COLO668 (cell line): Measurements from ENCODE around the gene ASTL.
"Not testable (repeated sequence)": the region's sequence is repeated elsewhere in the genome, so short reads cannot be mapped to it uniquely, and the experiment has no call there.

Source experiments
- DNase-seq: peaks from one replicate; lab custom pipeline; 2025; ENCODE audit not compliant: unreplicated experiment; lab: John Stamatoyannopoulos, UW

Gene ASTL

DNA sequence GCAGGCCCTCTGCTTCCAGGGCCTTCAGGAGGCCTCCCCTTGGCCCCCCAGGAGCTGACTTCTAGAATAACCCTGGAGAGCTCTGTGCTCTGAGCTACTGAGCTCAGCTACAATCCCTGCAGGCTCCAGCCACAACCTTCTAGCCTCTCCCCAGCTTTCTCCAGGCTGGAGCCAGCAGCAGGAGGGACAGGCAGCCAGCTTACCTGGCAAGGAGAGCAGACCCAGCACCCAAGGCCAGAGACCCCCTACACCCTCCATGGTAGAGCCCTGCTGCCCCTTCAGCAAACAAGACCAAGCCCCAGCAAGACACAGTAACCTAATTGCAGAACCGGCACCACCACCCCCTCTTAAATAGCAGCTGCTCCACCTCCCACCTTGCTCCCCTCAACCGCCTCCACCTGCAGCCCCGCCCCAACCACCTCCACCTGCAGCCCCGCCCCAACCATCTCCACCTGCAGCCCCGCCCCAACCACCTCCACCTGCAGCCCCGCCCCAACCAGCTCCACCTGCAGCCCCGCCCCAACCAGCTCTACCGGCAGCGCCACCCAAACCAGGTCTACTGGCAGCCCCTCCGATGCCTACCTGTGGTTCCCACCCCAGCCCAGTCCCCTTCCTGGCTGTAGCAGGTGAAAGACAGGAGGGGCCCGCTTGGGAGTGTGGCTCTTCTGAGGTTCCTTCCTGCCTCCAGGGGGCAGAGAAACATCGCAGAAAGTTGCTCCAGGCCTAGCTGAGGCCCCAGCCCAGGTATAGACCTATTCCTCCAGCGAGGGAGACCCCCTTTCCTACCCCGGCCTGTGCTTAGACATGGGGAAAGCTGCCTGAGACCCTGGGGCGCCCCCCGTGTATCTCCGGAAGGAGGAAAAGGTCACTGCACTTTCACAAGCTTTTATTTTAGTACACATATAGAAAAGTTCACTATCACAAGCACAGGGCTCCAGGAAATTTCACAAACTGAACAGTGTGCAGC lies at the start of gene ASTL:
Gene ASTL, minus strand, starts transcription at position 324 of the 967 bp plus-strand sequence. Its CDS starts 66 bp downstream, at position 258.
- DNase-seq, result peak; percentile 72

DNA sequence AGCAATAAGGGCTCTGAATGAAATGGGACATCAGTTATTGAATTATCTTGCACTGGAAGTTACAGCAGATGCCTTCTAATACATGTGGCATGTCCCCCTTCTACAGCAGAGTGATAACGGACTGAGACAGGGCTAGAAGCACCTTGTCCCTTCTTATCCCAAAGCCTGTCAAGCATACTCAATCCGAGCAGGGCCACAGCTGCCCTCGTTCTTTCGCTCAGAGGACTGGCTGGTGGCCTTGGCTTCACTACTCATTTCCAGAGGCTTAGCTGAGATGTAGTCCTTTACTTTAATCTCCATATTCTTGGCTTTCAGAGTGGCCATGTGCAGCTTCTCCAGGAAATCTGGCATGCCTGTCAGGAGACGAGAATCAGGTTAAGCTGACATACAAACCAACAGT lies 48.3 kb upstream of the ASTL start:
- no peak for DNase-seq

DNA sequence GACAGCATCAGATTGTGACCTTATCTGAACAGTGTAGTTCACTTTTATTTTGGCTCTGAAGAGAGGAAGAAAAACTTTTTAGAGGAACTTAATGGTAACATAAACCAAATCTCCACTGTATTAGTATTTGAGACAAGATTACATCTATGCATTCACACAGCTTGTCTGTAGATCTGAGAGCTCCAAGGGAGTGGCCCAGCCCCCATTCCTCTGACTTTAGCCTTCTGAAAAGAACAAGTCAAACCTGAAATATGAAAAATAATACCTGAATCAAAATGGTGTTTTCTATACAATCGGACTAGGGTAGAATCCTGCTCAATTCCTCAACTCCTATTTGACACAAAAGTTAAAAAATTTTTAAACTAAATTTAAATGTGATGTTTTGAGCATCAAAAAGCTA lies 47.2 kb upstream of the ASTL start:
- no peak for DNase-seq

DNA sequence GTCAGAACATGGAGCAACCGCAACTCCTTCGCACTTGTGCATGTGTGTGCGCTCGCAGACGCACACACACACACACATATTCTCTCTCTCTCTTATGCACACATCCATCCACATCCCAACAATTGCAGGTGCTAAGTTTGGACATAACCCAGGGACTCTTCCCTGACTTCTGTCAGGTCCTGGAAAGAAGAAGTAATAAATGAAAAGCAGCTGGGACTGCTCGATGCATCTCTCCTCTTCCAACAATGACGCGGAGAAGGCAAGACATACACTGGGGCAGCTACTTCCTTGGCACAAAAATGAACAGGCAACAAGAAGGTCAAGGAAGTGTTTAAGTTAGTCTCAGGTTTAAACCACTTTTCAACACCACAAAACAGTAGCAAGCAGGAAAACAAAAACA lies 46.7 kb upstream of the ASTL start:
- DNase-seq, result no peak

DNA sequence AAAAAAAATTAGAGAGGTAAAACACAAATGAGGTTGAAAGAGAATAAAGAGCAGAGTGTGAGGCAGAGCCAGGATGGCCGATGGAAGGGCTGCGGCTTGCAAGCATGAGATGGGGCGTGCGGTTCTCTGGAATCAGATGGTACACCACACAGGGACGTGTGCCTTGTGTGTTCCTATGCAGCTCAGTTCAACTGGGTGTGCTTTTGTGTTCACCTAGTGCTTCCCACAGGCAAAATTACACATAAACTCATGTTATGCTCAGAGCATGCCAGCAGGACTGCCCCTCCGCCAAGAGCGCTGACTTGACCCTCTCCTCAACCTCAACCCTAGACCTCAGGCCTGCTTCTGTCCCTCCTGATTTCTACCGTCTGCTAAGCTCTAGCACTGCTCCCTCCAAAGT lies 45.9 kb upstream of the ASTL start:
- no peak for DNase-seq

DNA sequence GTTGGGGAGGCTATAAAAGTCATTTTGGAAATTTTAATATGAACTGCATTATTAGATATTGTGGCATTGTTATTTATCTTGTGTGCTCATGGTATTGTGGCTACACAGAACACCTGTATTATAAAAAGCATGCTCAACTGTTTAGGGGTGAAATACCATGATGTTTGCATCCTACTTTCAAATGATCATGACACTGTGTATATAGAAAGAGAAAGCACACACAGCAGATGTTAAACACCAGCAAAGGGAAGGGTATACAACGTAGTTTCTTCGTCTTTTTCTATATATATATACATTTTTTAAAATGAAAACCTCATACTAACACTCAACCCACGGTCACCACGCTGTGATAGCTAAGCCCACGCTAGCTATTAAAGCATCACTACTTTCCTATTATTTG lies 43.2 kb upstream of the ASTL start:
- no peak for DNase-seq

DNA sequence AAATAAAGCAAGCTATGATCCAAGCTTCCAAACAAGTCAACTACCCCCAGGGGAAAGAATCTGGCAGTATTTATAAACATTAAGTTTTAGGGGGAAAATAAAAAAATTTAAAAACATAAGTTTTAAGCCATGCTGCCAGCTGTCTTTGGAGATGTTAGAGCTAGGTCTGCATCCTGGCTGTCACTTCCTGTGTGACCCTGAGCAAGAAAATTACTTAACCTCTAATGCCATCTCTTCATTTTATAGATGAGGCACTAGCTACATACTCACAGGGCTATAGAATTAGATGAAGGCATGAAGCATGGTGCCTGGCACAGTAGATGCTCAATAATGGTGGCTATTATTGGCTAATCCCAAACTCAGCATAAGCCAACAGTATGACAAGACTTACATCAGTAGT lies 42.2 kb upstream of the ASTL start:
- DNase-seq, result no peak

DNA sequence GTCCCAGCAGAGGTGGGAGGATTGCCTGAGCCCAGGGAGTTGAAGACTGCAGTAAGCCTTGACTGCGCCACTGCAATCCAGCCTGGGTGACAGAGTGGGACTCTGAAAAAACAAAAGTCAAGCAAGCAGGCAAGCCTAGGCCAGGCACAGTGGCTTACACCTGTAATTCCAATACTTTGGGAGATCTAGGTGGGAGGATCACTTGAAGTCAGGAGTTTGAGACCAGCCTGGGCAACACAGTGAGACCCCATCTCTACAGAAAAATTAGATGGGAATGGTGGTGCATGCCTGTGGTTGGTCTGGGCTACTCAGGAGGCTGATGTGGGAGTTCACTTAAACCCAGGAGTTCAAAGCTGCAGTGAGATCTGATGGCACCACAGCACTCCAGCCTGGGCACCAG lies 41.7 kb upstream of the ASTL start:
- DNase-seq, result no peak

DNA sequence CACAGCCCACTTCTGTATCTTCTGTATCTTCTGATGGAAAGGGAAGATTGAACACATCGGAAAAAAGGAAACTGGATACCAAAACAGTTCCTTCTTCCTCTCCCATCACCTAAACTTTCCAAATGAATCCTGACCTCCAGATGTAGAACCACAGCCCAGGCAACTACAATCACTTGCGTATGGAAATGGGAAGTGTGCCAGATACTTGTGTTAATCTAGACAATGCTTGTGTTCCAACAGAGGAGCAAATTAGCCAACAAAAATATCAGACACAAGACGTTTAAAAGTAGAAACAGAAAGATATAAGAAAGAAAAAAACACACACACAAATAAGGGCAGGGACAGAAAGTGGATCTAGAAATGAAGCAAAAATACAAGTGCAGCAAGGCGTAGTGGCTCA lies 38.4 kb upstream of the ASTL start:
- no peak for DNase-seq

DNA sequence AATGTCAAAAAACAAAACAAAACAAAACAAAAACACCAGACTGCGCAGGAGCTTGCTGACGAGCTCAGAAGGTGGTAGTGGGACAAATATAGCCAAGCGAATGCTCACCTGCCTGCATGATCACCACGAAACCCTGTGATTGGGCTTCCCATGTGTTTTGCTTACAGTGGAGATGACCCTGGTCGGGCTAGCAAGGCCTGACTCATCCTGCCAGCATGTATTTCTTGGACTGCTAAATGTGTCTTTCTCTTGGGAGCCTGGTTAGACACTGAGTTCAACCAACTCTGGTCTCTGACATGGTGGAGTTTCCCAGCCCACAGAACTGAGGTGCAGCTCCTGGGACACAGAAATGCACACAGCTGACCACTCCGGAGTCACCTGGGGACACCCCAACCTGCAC lies 37.6 kb upstream of the ASTL start:
- no peak for DNase-seq

DNA sequence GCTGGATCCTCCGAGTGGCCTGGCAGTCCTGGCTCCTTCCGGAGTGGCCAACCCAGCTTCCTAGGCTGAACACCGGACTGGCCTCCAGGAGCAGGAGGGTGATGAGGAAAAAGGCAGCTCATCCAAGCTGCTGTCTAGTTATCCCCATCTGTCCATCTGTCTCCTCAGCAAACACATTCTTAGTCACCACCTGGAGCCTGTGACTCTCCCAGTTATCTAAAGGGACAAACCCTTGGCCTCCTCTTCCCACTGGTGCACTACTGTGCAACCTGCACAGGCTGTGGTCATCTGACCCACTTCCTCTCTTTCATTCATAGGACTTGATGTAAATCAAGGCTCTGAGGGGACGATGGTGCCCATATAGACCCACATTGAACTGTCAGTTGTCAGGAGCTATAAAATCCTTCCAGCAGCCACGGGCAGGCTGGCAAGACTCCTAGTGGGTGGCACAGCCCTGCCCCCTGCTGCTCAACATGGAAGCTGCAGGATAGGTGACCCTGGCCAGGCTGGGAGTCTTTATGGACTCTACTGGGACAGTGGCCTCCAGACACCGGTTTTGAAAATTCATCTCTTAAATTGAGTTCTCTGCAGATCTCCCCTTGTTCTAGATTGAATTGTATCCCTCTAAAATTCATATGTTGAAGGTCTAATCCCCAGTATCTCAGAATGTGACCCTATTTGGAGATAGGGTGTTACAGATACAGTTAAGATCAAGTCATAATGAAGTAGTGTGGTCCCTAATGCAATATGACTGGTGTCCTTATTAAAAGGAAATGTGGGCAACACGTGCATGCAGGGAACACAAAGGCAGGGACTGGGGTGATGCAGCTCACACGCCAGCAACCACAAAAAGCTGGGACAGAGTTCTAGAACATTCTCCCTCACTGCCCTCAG lies 36.2 kb upstream of the ASTL start:
- peak; percentile 74 for DNase-seq

DNA sequence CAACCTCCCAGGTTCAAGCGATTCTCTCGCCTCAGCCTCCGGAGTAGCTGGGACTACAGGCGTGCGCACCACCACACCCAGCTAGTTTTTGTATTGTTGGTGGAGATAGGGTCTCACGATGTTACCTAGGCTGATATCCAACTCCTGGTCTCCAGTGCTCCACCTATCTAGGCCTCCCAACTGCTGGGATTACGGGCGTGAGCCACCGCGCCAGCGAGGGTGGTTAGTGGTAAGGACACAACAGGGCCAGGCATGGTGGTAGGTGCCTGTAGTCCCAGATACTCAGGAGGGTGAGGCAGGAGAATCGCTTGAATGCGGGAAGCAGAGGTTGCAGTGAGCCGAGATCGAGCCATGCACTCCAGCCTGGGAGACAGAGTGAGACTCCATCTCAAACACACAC lies 33.5 kb upstream of the ASTL start:
- DNase-seq, result no peak

DNA sequence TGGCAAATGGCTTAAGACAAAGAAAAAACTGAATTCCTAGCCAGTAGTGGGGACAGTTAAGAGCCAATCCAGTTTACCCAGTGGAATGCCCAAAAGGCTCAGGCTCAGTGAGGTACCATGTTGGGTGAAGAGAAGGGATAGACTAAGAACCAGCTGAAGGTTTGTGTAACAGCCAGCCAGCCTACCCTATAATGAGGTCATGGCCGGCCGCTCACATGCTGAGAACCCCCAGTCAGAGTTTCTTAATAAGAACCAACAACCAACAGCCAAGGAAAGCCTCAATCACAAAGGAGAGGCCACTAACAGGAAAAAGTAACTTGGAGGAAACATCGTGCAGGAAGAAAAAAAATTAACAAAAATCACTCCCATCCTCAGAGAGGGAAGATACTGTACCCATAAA lies 32.3 kb upstream of the ASTL start:
- no peak for DNase-seq

DNA sequence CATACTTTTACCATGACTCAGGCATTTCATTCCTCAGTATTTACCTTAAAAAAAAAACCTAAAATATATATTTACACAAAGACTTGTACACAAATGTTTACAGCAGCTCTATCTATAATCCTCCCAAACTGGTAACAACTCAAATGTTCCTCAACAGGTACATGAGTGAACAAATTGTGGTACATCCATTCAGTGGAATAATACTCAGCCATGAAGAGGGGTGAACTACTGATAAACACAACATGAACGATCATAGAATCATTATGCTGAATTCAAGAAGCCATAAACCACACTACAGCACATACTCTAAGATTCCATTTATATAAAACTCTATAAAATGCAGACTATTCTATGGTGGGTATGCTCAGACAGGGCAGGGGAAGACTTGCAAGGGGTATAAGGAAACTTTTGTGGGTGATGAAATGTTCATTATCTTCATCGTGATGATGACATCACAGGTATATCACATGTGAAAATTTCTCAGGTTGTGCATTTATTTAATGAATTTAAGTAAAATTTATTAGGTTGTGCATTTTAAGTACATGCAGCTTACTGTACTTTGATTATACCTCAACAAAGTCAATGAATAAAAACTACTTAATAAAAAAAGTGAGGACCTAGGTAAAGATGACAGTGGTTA lies 31.7 kb upstream of the ASTL start:
- no peak for DNase-seq

DNA sequence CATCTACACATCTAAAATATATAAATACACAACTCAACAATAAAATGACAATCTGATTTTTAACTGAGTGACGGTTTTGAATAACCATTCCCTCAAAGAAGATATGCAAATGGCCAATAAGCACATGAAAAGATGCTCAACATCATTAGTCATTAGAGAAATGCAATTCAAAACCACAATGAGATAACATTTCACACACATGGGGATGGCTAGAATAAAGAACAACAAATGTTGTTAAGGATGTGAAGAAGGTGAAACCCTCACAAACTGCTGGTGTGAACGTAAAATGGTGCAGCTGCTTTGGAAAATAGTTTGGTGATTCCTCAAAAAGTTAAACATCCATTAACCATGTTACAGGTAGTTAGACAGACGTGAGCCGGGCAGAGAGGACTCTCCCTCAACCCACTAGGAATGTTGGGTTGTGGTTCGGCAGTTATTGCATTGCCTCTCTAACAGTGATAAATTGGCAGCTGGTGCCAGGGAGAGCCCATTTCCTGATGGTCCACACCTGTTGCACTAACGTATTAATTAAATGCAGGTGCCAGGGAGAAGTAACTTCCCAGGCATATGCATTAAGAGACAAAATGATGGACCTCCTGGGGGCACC lies 29.2 kb upstream of the ASTL start:
- no peak for DNase-seq

DNA sequence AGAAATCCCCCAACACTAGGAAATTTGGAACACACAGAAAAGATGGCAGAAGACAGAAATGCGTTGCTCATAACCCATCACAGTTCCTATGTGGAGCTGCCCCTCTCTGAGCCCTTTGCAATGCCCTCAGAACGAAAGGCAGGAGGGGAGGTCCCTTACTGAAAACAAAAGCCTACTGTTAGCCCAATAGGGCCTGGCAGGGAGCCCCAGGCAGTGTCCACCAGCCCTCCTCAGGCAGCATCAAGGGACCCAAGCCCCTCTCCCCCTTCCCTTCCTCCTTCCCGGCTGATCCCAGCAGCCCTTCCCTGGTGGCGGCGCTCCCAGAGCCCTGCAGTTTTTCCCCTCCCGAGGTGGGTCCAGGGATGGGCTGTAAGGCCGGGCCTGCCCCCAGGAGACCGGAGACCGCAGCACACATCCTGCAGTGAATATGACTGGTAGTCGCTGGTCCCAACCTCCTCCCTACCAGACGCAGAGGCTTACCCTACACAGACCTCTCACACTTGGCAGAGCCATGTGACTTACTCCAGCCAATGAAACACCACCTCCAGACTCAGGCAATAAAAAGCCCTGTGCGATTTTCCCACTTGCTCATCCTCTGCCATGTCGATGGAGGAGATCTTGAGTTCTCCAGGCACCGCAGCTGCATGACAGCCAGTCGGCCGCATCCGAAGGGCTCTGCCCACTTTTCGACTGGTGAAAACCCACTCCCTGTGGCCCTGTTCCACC lies 26.3 kb upstream of the ASTL start:
- DNase-seq, result no peak

DNA sequence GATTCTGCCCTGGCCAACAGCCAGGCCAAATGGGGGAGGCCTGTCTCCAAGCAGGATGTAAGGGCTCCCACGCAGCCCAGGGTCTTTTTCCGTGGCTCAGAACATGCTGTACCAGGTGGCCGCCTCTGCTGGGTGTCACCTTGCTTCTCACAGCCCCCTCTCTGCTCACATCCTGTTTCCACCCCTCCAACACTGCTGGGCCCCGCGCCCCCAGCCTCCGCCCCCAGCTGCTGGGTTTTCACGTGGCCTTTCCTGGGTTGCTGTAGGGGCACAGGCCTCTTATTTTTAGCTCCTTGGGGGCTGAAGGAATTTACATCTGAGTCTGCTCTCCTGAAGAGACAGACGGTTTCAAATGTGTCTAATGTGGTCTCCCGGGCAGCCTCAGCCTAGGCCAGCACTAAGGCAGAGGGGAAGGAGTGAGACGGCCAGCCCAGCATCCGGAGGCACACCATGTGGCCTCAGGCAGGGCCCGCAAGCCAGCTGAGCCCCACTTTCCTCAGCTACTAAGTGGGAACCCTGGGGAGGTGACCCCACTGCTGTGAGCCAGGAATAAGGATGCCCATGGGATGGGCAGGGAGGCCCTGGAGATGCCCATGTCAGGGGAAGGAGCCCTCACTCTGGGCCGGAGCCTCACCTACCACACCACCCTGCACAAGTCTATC lies 25.6 kb upstream of the ASTL start:
- no peak for DNase-seq

DNA sequence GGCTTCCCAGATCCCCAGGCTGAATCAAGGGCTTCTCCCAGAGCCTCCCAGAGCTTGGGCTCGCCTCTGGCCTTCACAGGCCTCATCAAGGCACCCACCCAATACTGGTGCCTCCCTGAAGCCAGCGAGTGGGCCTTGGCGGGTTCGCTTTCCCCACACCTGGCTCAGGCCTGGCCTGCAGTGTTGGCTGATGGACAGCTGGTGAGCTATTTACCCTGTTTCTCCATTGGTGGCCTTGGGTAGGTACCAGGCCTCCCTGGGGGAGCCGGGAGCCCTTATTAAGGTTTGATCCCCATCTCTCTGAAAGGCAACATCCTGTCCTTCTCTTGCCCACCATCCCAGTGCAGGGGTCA lies 25.1 kb upstream of the ASTL start:
- no peak for DNase-seq

DNA sequence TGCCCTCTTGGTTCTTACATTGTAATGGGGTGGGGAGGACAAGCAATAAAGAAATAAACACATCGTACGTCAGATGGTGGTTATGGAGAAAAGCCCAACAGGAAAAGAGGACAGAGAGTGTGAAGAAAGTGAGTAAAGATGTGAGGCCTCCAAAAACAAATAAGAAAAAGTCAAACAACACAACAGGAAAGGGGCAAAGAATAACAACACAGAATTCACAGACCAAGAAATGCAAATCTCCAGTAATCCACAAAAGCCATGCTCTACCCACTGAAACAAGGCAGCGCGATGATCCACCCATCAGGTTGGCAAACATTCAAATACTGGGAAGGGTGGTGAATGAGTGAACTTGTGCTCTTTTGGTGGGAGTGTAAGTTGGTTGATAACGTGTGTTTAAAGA lies 23.6 kb upstream of the ASTL start:
- no peak for DNase-seq

DNA sequence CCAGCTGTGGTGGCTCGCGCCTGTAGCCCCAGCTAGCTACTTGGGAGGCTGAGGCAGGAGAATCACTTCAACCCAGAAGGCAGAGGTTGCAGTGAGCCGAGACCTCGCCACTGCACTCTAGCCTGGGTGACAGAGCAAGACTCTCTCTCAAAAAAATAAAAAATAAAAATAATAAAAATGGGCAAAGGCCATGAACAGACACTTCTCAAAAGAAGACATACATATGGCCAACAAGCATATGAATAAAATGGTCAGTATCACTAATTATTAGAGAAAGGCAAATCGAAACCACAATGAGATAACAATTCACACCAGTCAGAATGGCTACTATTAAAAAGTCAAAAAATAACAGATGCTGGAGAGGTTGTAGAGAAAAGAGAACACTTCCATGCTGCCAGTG lies 22.1 kb upstream of the ASTL start:
- DNase-seq, result not testable (repeated sequence)
